Endodermal cell (in vitro differentiated cells): ENCODE results near the gene SLC6A5. TPM values are rescaled to one million over a fixed set of nuclear protein-coding genes. Genes with fewer than 3 reads are reported as not detected.

ENCODE experiments used
- DNase-seq: peaks from one replicate; pipeline ENCODE4 v3.0.0-alpha.2; 2017
- H3K27ac ChIP-seq: 2 replicates; pipeline ENCODE4 v1.5.1; 2013; ENCODE audit warnings: mild to moderate bottlenecking, low read depth, low read length, moderate library complexity
- H3K27me3 ChIP-seq: 2 replicates; pipeline ENCODE4 v1.6.1; 2013; ENCODE audit warnings: mild to moderate bottlenecking, low read length, moderate library complexity; ENCODE audit not compliant: insufficient read depth, control insufficient read depth, poor library complexity, severe bottlenecking
- H3K36me3 ChIP-seq: 2 replicates; pipeline ENCODE4 v1.7.0; 2013; ENCODE audit warnings: mild to moderate bottlenecking, low read length, moderate library complexity; ENCODE audit not compliant: control insufficient read depth, insufficient read depth
- H3K4me1 ChIP-seq: one replicate; pipeline ENCODE4 v1.7.0; 2013; ENCODE audit warnings: low read length; ENCODE audit not compliant: control insufficient read depth, insufficient read depth
- H3K4me3 ChIP-seq: 2 replicates; pipeline ENCODE4 v1.5.1; 2013; ENCODE audit warnings: mild to moderate bottlenecking, low read length, moderate library complexity
- H3K9ac ChIP-seq: 2 replicates; pipeline ENCODE4 v1.6.1; 2013; ENCODE audit warnings: mild to moderate bottlenecking, low read length, moderate library complexity; ENCODE audit not compliant: poor library complexity, severe bottlenecking; ENCODE audit errors: extremely low read depth
- H3K9me3 ChIP-seq: 2 replicates; pipeline ENCODE4 v1.6.1; 2013; ENCODE audit warnings: mild to moderate bottlenecking, low read length, moderate library complexity; ENCODE audit not compliant: control insufficient read depth
- H3K27ac Mint-ChIP-seq: 2 replicates; pipeline ENCODE4 v1.8.0; 2020; ENCODE audit warnings: mixed read lengths
- H3K27me3 Mint-ChIP-seq: 2 replicates; pipeline ENCODE4 v1.8.0; 2021; ENCODE audit warnings: mild to moderate bottlenecking, mixed read lengths; ENCODE audit not compliant: insufficient read depth
- H3K36me3 Mint-ChIP-seq: 2 replicates; pipeline ENCODE4 v1.8.0; 2020; ENCODE audit warnings: low read depth, mixed read lengths
- H3K4me1 Mint-ChIP-seq: 2 replicates; pipeline ENCODE4 v1.8.0; 2020; ENCODE audit warnings: mixed read lengths
- H3K4me3 Mint-ChIP-seq: 2 replicates; pipeline ENCODE4 v1.8.0; 2020; ENCODE audit warnings: mild to moderate bottlenecking, moderate library complexity, mixed read lengths
- H3K9me3 Mint-ChIP-seq: 2 replicates; pipeline ENCODE4 v1.8.0; 2020; ENCODE audit warnings: mild to moderate bottlenecking, mixed read lengths
- WGBS, 2 experiments: methylation state at CpG; one replicate each; pipeline versions ENCODE4 v1.1.5 to v1.1.7; 2013; ENCODE audit warnings: missing lambda C conversion rate in 2 of 2, mixed read lengths in 1 of 2; ENCODE audit not compliant: insufficient coverage in 1 of 2, insufficient read length in 1 of 2; 5-methylcytosine and 5-hydroxymethylcytosine counted together
- total RNA-seq, 2 donors: library from RNA; stranded (reverse); fragmentation: NEBNext Ultra II Directional in 1 of 2; extraction: Animal tissue kit (Norgen Biotek cat#: 25700) in 1 of 2; gene quantifications; 2 replicates in 1 of 2; 3 replicates in 1 of 2; pipeline ENCODE4 v1.2.1, GENCODE V29; 2021
- TF ChIP-seq, protein P1 (sequence below): fragments of 200-600 bp; sonication (generic); conservative IDR thresholded peaks from 2 replicates; pipeline ENCODE4 v1.5.0; 2021; ENCODE audit warnings: antibody characterized with exemption, mild to moderate bottlenecking

Gene SLC6A5
- total RNA-seq, 2 donors from 2014 or later = not detected

DNA sequence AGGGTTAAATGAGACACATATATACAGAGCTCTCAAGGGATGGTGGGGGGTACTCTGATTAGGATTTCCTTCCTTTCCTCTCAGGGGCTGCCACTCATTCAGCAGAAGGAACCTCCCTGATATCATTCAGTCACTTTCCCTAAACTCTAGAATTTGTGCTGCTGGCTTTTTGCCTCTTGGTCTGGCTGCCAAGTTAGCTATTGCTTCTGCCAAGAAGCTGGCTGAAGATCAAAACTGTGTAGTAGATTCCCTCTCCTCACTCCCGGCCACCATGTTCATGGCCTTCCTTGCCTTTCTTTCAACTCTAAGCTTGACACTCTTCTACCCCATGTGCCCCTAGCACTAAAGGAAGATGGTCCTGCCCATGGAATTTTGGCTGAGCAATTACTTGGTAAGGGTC lies 18.7 kb downstream of the SLC6A5 start:
- Histone ChIP-seq H3K27ac (no peak overlapping the region), H3K27me3 (no peaks in the 10 kb centered on the region), H3K9me3 (no peaks in the 10 kb centered on the region), H3K9ac (no peak overlapping the region), H3K36me3 (no peaks in the 10 kb centered on the region), H3K4me3 (no peak overlapping the region), H3K4me1 (peaks cover 2% of the 10 kb centered on the region)
- Mint-ChIP-seq H3K4me1 (peaks cover 2% of the 10 kb centered on the region), H3K27me3 (peaks cover 21% of the 10 kb centered on the region), H3K9me3 (no peaks in the 10 kb centered on the region), H3K36me3 (no peaks in the 10 kb centered on the region), H3K27ac (no peak overlapping the region), H3K4me3 (no peak overlapping the region)
- whole genome bisulfite sequencing, 2 experiments = 83% methylated on average over 1 of the region's 1 CpG; no CpG with 5 or more reads in 1 of the 2 experiments
- DNase-seq = no peak
- TF ChIP-seq, protein P1, sequence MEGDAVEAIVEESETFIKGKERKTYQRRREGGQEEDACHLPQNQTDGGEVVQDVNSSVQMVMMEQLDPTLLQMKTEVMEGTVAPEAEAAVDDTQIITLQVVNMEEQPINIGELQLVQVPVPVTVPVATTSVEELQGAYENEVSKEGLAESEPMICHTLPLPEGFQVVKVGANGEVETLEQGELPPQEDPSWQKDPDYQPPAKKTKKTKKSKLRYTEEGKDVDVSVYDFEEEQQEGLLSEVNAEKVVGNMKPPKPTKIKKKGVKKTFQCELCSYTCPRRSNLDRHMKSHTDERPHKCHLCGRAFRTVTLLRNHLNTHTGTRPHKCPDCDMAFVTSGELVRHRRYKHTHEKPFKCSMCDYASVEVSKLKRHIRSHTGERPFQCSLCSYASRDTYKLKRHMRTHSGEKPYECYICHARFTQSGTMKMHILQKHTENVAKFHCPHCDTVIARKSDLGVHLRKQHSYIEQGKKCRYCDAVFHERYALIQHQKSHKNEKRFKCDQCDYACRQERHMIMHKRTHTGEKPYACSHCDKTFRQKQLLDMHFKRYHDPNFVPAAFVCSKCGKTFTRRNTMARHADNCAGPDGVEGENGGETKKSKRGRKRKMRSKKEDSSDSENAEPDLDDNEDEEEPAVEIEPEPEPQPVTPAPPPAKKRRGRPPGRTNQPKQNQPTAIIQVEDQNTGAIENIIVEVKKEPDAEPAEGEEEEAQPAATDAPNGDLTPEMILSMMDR = no peak

DNA sequence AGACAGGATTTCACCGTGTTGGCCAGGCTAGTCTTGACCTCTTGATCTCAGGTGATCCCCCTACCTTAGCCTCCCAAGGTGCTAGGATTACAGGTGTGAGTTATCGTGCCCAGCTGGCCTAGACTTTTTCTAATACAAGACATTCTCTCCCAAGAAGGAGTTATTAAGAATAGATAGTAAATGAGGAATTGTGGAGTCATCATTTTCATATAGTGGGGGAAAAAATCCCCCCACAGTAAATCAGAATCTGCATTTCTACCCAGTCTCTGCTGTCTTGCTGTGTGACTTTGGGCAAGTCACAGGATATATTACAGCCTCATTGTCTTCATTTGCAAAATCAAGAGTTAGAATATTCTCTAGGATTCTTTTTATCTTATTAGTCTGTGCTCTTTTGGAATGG lies 21.6 kb downstream of the SLC6A5 start:
- H3K9ac ChIP-seq = no peak overlapping the region
- Mint-ChIP-seq H3K9me3 (no peaks in the 10 kb centered on the region), H3K36me3 (no peaks in the 10 kb centered on the region), H3K4me1 (no peaks in the 10 kb centered on the region), H3K4me3 (no peak overlapping the region), H3K27me3 (peaks cover 32% of the 10 kb centered on the region), H3K27ac (no peak overlapping the region)
- H3K9me3 ChIP-seq = no peaks in the 10 kb centered on the region
- 67% methylated on average over 1 of the region's 2 CpGs; no CpG with 5 or more reads in 1 of the 2 experiments for WGBS, 2 experiments
- H3K4me1 ChIP-seq = peaks cover 2% of the 10 kb centered on the region
- no peak overlapping the region for H3K27ac ChIP-seq
- H3K4me3 ChIP-seq = no peak overlapping the region
- TF ChIP-seq, protein P1 = no peak
- no peaks in the 10 kb centered on the region for H3K36me3 ChIP-seq
- no peaks in the 10 kb centered on the region for H3K27me3 ChIP-seq
- no peak for DNase-seq

DNA sequence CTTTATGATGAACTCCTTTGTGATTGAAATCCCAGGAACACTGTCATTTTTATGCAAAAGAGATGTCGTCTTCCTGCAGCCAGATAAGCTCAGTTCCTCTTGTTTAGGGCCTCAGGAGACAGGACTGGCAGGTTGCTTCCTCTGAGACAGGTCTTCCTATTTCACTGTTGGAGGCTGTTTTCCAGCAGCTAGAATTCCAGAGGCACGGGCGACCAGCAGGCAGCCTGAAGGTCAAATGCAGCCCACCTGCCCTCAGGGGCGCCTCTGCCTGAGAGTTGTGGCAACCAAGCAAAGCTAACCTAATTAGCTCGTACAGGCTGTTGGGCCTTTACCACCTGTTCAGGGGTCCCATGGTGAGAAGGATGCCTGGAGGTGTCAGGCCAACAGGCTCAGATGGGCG lies 22.3 kb downstream of the SLC6A5 start:
- Mint-ChIP-seq H3K4me3 (no peak overlapping the region), H3K4me1 (no peaks in the 10 kb centered on the region), H3K27ac (no peak overlapping the region), H3K36me3 (no peaks in the 10 kb centered on the region), H3K27me3 (peaks cover 33% of the 10 kb centered on the region), H3K9me3 (no peaks in the 10 kb centered on the region)
- Histone ChIP-seq H3K9ac (no peak overlapping the region), H3K27ac (no peak overlapping the region), H3K4me3 (no peak overlapping the region), H3K27me3 (no peaks in the 10 kb centered on the region), H3K9me3 (no peaks in the 10 kb centered on the region), H3K4me1 (peaks cover 2% of the 10 kb centered on the region), H3K36me3 (no peaks in the 10 kb centered on the region)
- TF ChIP-seq, protein P1 = no peak
- 46 to 48% methylated on average over 5 to 6 of the region's 6 CpGs for WGBS, 2 experiments
- DNase-seq = peak; percentile 70
